ENCODE results near the gene SLMAP.

SLMAP gene

DNA sequence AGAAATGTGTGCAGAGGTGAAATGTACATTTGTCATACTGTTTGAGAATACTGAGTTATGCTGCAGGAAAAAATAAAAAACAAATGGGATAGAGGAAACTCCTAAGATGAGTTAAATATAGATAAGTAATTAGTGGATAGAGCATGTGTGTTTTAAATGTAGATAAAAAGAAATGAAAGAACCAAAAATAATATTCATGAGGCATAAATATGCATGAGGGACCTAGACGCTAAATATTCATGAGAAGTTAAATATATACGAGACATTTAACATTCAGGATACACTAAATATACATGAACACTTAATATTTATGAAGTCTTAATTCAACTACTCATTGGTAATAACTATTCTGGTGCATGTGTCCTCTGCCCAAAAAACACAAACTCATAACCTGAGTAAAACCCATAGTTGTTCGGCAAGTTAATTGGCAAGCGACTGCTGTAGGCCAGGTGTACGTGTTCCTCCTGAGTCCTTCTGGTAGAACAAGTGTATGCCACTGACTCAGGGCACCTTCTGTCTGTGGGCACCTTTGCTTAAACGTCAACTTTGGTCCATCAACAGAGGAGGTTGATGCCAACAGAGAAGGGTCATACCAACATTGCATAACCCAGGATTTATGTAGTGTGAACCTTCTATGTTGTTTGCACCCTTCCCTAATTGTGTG, 38.8 kb upstream of the SLMAP start:
- in situ Hi-C loops (cut with MboI; ENCODE audit: low sequenced_read_pairs, unreplicated experiment), result no loop called here
- TF ChIP-seq, protein P1, sequence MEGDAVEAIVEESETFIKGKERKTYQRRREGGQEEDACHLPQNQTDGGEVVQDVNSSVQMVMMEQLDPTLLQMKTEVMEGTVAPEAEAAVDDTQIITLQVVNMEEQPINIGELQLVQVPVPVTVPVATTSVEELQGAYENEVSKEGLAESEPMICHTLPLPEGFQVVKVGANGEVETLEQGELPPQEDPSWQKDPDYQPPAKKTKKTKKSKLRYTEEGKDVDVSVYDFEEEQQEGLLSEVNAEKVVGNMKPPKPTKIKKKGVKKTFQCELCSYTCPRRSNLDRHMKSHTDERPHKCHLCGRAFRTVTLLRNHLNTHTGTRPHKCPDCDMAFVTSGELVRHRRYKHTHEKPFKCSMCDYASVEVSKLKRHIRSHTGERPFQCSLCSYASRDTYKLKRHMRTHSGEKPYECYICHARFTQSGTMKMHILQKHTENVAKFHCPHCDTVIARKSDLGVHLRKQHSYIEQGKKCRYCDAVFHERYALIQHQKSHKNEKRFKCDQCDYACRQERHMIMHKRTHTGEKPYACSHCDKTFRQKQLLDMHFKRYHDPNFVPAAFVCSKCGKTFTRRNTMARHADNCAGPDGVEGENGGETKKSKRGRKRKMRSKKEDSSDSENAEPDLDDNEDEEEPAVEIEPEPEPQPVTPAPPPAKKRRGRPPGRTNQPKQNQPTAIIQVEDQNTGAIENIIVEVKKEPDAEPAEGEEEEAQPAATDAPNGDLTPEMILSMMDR (IDR thresholded peaks at IDR 0.05; ENCODE audit: borderline replicate concordance, control extremely low read depth, extremely low read depth, insufficient read depth, missing control alignments), result no peak
- no peak for DNase-seq (ENCODE audit: low spot score)

DNA sequence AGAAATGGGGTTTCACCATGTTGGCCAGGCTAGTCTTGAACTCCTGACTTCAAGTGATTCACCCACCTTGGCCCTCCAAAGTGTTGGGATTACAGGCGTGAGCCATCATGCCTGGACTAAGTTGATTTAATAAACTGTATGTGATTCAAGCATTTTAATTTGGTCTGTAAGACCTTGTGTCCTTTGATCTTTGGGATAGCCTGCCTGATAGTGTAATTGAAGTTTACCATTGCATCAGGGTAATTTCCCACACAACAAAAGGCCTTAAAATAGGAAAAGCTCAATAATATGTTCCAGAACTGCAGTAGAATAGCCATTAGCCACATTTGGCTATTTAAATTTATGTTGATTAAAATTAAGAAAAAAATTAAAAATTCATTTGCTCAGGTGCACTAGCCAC, 38.0 kb upstream of the SLMAP start:
- in situ Hi-C loops (cut with MboI; ENCODE audit: low sequenced_read_pairs, unreplicated experiment), result no loop called here
- DNase-seq (ENCODE audit: low spot score), result no peak
- TF ChIP-seq, protein P1 (IDR thresholded peaks at IDR 0.05; ENCODE audit: borderline replicate concordance, control extremely low read depth, extremely low read depth, insufficient read depth, missing control alignments), result no peak

DNA sequence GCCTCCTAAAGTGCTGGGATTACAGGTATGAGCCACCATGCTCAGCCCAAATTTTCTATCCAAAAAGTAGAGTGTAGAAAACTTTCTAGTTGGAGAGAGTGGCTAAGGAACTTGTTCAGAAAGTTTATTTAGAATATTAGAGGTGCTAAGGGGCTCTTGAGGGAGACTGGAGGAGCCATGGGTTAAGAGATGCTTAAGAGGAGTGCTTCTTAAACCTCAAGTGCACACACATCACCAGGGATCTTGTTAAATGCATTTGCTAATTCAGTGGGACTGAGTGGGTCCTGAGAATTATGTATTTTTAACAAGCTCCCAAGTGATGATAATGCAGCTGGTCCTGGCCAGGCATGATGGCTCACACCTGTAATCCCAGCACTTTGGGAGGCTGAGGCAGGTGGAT, 29.7 kb upstream of the SLMAP start:
- in situ Hi-C loops (cut with MboI; ENCODE audit: low sequenced_read_pairs, unreplicated experiment), result no loop called here
- TF ChIP-seq, protein P1 (IDR thresholded peaks at IDR 0.05; ENCODE audit: borderline replicate concordance, control extremely low read depth, extremely low read depth, insufficient read depth, missing control alignments), result no peak
- DNase-seq (ENCODE audit: low spot score), result no peak

DNA sequence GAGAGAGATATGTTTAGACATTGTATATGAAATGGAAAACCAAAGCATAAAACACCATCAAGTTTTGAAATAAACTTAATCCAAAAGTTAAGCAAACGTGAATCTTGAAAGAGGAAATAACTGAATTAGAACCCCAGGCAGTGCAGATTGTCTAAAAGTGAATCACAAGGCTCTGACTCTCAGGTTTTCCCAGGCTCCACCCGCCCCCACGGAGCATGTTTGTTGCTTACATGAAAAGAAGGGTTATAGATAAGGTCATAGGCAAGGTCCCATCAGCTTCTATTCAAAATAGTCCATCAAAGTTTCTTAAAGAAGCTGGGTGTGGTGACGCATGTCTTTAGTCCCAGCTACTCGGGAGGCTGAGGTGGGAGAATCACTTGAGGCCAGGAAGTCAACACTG, 29.0 kb upstream of the SLMAP start:
- TF ChIP-seq, protein P1 (IDR thresholded peaks at IDR 0.05; ENCODE audit: borderline replicate concordance, control extremely low read depth, extremely low read depth, insufficient read depth, missing control alignments), result no peak
- in situ Hi-C loops (cut with MboI; ENCODE audit: low sequenced_read_pairs, unreplicated experiment), result no loop called here
- DNase-seq (ENCODE audit: low spot score), result no peak

DNA sequence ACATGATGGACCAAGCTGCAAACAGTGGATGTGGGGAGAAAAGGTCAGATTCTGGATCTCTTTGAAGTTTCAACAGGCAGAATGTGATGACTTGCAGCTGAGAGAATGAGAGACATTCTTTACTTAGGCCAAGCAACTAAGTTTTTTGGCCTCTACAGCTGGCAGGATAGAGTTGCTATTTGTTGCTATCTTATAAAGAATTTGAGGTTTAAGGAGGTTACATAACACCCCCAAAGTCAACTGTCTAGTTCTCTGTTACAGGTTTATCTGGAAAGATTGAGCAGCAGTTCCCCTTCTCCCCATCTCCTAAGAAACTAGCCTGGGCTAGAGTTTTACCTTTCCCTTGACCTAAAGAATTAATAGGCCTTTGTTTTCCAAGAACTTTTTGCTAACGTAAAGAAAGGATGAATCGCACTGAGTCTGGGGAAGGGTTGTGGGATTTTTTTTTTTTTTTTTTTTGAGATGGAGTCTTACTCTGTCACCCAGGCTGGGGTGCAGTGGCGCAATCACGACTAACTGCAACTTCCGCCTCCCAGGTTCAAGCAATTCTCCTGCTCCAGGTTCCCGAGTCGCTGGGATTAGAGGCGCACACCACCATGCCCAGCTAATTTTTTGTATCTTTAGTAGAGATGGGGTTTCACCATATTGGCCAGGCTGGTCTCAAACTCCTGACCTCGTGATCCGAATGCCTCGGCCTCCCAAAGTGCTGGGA, 26.6 kb upstream of the SLMAP start:
- TF ChIP-seq, protein P1 (IDR thresholded peaks at IDR 0.05; ENCODE audit: borderline replicate concordance, control extremely low read depth, extremely low read depth, insufficient read depth, missing control alignments), result no peak
- no peak for DNase-seq (ENCODE audit: low spot score)
- in situ Hi-C loops (cut with MboI; ENCODE audit: low sequenced_read_pairs, unreplicated experiment), result no loop called here

DNA sequence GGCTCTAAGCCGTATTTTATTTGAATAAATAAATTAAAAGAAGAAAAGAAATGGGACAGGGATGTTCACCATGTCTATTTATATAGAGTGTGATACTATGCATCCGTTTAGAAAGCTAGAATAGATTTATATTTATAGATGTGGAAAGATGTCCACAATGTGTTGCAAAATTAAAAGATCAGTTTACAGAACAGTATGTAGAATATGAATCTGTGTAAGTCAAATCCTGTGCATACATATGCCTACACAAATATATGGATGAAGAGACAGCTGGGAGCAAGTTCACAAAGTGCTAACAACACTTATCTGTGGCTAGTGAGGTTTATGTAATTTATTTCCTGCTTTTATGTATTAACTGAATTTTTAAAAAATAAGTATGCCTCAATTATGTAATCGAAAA, 25.4 kb upstream of the SLMAP start:
- TF ChIP-seq, protein P1 (IDR thresholded peaks at IDR 0.05; ENCODE audit: borderline replicate concordance, control extremely low read depth, extremely low read depth, insufficient read depth, missing control alignments), result no peak
- DNase-seq (ENCODE audit: low spot score), result no peak
- in situ Hi-C loops (cut with MboI; ENCODE audit: low sequenced_read_pairs, unreplicated experiment), result no loop called here
